Germinal center (tissue), 1 donor: ENCODE data around the gene SBK3.
A peak's percentile ranks its signal among the peaks of the same experiment; 100 is the strongest.
"Not testable (repeated sequence)": the region's sequence is repeated elsewhere in the genome, so short reads cannot be mapped to it uniquely, and the experiment has no call there.

Experiments
- DNase-seq: peaks from one replicate; pipeline ENCODE4 v3.0.0; 2012; ENCODE audit warnings: mixed read lengths, low spot score

Gene SBK3

DNA sequence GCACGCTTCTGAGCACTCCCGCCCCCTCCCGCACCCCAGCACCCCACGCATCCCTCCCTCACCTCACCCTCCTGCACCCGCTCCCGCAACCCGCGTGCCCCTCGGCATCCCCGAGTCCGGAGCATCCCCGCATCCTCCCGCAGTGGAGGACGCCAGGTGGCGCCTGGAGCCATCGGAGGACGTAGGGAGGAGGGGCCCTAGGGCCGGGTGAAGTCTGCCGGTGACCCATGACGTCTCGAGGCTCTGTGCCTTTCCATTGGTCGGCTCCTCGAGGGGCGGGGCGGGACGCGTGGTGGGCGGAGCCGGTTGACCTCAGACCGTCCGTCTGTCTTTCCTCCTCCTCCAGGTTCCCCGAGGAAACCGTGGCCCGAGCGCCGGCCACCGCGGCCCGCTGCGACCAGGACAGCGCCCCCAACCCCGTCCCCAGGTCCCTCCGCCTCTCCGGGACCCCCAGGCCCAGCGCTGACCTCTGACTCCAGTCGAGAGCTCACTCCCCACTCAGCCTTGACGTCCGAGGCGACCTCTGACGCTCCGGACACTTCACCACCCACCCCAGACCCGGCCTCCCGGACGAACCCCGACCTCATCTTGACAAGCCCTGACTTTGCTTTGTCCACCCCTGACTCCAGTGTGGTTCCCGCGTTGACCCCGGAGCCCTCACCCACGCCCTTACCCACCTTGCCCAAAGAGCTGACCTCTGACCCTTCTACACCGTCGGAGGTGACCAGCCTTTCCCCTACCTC is 28.3 kb downstream of the SBK3 start:
- peak; percentile 100 for DNase-seq

- no peak for DNase-seq
These were observed 37.2 kb downstream of the SBK3 start for GRCh38 chr19:55508120-55508519.

DNA sequence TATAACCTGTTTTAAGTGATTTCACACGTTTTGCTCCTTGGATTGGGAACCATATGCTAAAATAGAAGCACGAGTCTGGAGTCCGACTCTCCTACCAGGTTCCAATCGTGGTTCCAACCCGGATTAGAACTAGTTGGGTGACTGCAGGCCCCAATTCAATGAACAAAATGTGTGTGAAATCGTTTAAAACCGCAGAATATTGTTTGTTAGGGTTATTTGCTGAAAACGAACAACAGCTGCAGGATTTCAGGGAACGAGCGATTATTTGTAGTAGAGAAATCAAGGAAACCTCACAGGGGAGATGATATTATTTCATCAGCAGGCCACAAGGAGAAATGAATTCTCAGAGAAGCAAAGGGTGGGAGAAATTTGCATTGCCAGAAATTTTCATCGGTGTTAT is 40.4 kb downstream of the SBK3 start:
- no peak for DNase-seq

GRCh38 chr19:55504252-55504603 is 41.1 kb downstream of the SBK3 start:
- no peak for DNase-seq

- DNase-seq = peak; percentile 98
These were observed 41.7 kb downstream of the SBK3 start for GRCh38 chr19:55503502-55504251.

DNA sequence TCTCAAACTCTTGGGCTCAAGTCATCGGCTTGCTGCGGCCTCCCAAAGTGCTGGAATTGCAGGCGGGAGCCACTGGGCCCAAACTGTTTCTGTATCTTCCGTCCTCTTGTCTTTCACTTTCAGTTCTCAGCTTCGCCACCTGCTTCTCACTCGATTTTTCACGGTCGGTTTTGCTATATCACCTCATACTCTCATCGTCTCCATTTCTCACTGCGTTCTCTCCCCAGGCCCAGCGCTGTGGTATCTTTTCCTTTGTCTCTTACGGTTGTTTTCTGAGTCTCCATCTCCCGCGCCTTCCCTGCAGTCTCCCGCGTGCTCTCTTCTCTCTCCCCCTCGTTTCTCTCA is 42.2 kb downstream of the SBK3 start:
- no peak for DNase-seq

DNA sequence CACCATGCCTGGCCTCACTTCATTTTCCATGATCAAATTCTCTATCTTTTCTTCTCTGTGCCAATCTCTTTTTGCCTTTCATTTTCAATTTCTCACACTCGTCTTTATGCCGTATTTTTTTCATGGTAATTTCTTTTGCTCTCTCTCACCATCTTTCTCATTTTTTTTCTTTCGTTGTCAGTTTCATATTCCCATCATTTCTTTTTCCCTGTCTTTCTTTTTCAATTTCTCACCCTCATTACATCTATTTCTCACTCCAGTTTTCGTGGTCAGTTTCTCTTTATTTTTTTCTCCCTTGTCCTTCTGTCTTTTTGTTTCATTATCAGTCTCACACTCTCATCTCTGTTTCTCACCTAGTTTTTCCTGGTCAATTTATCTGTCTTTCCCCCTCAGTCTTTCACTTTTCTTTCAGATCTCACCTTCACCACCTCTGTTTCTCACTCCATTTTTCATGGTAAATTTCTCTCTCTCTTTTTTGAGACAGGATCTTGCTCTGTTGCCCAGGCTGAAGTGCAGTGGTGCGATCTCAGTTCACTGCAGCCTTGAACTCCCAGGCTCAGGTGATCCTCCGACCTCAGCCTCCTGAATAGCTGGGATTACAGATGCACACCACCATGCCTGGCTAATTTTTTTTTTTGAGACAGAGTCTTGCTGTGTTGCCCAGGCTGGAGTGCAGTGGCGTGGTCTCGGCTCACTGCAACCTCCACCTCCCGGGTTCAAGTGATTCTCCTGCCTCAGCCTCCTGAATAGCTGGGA is 43.0 kb downstream of the SBK3 start:
- DNase-seq = no peak

- no peak for DNase-seq
These were observed 44.9 kb downstream of the SBK3 start for GRCh38 chr19:55500368-55500952.

- DNase-seq = no peak
These were observed 47.0 kb downstream of the SBK3 start for GRCh38 chr19:55498246-55498840.

DNA sequence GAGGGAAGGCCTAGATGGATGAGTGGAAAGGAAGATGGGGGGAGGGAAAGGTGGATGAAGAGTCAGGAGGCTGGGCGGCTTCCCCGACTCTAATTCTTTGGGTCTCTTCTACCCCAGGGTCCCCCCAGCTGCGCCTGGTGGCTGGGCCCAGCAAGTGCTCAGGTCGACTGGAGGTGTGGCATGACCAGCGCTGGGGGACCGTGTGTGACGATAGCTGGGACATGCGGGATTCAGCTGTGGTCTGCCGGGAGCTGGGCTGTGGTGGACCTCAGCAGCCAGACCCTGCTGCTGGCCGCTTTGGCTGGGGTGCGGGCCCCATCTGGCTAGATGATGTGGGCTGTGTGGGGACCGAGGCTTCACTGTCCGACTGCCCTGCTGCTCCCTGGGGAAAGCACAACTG is 47.6 kb downstream of the SBK3 start:
- DNase-seq = no peak

GRCh38 chr19:55496820-55497219 is 48.5 kb downstream of the SBK3 start:
- not testable (repeated sequence) for DNase-seq

DNA sequence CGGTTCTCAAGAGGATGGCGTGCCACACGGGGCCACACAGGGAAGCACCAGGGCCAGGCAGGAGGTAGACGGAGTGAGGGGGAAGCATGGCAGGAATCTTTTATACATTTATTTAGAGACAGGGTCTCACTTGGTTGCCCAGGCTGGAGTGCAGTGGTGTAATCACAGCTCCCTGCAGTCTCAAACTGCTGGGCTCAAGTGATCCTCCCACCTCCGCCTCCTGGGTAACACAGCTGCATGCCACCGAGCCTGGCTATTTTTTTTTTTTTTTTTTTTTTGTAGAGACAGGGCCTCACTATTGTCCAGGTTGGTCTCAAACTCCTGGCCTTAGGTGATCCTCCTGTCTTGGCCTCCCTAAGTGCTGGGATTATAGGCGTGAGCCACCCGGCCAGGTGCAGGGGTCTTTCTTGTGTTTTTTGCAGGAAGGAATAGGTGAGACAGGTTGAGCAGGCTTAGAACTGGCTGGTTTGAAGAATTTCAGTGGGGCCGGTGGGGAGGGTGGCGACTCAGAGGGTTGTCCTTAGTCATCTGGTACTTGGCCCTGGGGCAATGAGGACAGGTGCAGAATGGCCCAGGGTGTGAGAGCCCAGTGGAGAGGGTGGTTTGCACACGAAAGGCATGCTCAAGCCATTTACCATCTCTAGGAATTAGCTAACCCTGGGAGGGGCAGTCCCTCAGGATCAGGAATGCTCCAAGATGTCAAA is 49.5 kb downstream of the SBK3 start:
- DNase-seq = no peak

- DNase-seq = no peak
These were observed 51.1 kb downstream of the SBK3 start for GRCh38 chr19:55494172-55494761.

- no peak for DNase-seq
These were observed 51.6 kb downstream of the SBK3 start for GRCh38 chr19:55493645-55494171.

- no peak for DNase-seq
These were observed 52.2 kb downstream of the SBK3 start for GRCh38 chr19:55493052-55493644.

GRCh38 chr19:55492362-55492944 is 52.9 kb downstream of the SBK3 start:
- DNase-seq = no peak

DNA sequence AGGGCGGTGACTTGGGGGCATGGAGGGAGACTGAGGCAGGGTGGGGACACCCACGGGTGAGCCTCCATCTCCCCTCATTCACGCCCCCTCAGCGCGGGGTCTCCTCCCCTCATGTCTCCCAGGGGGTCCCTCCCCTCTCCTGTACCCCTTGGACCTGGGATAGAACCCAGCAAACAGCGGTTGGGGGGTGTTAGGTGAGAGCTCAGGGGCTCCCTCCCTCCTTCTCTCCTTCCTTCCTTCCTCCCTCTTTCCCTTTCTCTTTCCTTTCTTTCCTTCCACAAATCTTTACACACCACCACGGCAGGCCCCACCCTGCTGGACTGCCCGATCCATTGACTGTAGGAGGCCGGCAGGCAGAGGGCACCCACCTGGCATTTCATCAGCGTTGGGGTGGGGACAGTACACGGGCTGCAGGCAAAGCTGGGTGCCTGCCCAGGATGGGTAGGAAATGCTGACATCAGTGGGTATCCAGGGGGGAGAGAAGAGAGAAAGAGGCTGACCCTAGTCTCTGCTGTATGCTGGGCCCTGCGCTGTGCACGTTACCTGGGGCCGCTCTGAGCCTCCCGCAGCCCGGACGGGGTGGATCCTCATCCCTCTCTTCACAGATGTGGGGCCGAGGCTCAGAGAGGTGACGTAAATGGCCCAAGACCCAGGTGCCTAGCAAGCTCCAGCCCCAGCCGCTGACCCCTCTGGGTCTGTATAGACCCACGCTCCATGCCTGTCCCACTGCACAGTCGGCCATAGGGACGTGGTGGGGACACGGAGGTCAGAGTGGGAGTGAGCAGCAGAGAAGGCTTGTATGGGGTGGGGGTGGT is 53.6 kb downstream of the SBK3 start:
- DNase-seq = no peak
